ENCODE data around the gene SUN3.

The SUN3 gene

DNA sequence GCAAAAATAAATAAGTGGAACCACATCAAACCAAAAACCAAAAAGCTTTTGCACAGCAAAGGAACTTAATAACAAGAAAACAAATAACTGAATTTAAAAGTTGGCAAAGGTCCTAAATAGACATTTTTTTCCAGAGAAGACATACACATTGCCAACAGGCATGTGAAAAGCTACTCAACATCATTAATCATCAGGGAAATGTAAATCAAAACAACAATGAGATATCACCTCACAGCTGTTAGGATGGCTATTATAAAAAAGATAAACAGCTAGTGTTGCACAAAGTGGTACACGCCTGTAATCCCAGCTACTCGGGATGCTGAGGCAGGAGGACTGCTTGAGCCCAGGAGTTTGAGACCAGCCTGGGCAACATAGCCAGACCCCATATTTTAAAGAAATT is 2.2 kb upstream of the SUN3 start:
- H3K4me3 ChIP-seq (replicated peaks; ENCODE audit: low read depth, low read length) = no peak overlapping the region
- no peak for DNase-seq (ENCODE audit: extremely low read depth, insufficient read length)
- H3K36me3 ChIP-seq (ENCODE audit: control insufficient read depth, insufficient read depth, low read length) = no peaks in the 10 kb centered on the region
- no peaks in the 10 kb centered on the region for H3K27me3 ChIP-seq (replicated peaks; ENCODE audit: control insufficient read depth, insufficient read depth, low read length)
- TF ChIP-seq, protein P1, sequence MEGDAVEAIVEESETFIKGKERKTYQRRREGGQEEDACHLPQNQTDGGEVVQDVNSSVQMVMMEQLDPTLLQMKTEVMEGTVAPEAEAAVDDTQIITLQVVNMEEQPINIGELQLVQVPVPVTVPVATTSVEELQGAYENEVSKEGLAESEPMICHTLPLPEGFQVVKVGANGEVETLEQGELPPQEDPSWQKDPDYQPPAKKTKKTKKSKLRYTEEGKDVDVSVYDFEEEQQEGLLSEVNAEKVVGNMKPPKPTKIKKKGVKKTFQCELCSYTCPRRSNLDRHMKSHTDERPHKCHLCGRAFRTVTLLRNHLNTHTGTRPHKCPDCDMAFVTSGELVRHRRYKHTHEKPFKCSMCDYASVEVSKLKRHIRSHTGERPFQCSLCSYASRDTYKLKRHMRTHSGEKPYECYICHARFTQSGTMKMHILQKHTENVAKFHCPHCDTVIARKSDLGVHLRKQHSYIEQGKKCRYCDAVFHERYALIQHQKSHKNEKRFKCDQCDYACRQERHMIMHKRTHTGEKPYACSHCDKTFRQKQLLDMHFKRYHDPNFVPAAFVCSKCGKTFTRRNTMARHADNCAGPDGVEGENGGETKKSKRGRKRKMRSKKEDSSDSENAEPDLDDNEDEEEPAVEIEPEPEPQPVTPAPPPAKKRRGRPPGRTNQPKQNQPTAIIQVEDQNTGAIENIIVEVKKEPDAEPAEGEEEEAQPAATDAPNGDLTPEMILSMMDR (IDR thresholded peaks at IDR 0.05; ENCODE audit: insufficient read depth, low read length, poor library complexity, severe bottlenecking) = no peak

DNA sequence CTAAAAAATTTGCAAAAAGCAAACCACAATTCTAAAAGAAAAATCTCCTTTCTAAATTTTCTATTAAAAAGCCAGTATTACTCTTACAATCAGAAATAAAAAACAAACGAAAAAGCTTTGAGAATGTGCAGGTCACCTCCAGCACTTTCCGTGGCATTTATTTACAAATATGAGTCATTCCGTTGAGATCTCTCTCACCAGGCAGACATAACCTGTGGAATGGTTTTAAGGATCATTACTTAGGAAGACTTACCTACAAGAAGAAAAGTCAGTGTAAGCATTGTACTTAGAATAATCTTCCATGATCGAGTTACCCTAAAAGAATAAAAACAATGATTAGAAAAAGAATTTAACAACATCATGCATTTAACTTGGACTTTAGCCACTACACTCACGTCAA is 3.3 kb downstream of the SUN3 start:
- DNase-seq (ENCODE audit: extremely low read depth, insufficient read length) = no peak
- no peak overlapping the region for H3K4me3 ChIP-seq (replicated peaks; ENCODE audit: low read depth, low read length)
- TF ChIP-seq, protein P1 (IDR thresholded peaks at IDR 0.05; ENCODE audit: insufficient read depth, low read length, poor library complexity, severe bottlenecking) = no peak

DNA sequence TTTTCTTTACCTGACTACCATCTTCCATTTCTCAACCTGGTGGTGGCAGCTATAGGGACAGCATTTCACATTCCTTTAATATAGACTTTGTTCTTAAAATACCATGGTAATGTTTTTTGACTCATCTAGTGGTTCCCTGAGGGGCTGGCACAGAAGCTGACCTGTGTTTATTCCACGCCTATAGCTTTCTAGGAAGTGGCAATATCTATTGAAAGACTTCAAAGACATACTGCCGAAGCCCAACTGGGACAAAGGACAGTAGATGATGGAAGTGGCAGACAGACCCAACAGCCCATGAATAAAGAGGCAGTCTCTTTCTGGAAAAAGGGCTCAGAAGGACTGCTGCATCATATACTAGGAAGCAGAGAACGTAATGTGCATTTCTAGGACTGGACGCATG is 11.2 kb downstream of the SUN3 start:
- Histone ChIP-seq H3K36me3 (ENCODE audit: control insufficient read depth, insufficient read depth, low read length) (no peaks in the 10 kb centered on the region), H3K4me3 (replicated peaks; ENCODE audit: low read depth, low read length) (no peak overlapping the region), H3K27me3 (replicated peaks; ENCODE audit: control insufficient read depth, insufficient read depth, low read length) (no peaks in the 10 kb centered on the region)
- TF ChIP-seq, protein P1 (IDR thresholded peaks at IDR 0.05; ENCODE audit: insufficient read depth, low read length, poor library complexity, severe bottlenecking) = no peak
- no peak for DNase-seq (ENCODE audit: extremely low read depth, insufficient read length)

More for the DNA sequence above, 3.3 kb downstream of the SUN3 start:
- H3K36me3 ChIP-seq (ENCODE audit: control insufficient read depth, insufficient read depth, low read length) = no peaks in the 10 kb centered on the region
- no peaks in the 10 kb centered on the region for H3K27me3 ChIP-seq (replicated peaks; ENCODE audit: control insufficient read depth, insufficient read depth, low read length)

DNA sequence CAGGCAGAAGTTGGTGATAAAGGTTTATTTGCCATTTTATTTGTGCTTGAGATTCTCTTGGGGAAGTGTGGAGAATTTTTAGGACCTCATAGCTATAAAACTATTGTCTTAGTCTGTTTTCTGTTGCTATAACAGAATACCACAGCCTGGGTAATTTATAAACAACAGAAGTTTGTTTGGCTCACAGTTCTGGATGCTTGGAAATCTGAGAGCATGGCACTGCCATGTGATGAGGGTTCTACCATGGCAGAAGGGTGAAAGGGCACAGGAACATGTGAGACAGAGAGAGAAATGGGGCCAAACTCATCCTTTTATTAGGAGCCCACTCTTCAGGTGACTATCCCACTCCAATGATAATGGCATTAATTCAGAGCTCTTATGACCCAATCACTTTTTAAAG is 12.3 kb downstream of the SUN3 start:
- no peaks in the 10 kb centered on the region for H3K36me3 ChIP-seq (ENCODE audit: control insufficient read depth, insufficient read depth, low read length)
- no peak overlapping the region for H3K4me3 ChIP-seq (replicated peaks; ENCODE audit: low read depth, low read length)
- no peak for DNase-seq (ENCODE audit: extremely low read depth, insufficient read length)
- TF ChIP-seq, protein P1 (IDR thresholded peaks at IDR 0.05; ENCODE audit: insufficient read depth, low read length, poor library complexity, severe bottlenecking) = no peak
- no peaks in the 10 kb centered on the region for H3K27me3 ChIP-seq (replicated peaks; ENCODE audit: control insufficient read depth, insufficient read depth, low read length)

DNA sequence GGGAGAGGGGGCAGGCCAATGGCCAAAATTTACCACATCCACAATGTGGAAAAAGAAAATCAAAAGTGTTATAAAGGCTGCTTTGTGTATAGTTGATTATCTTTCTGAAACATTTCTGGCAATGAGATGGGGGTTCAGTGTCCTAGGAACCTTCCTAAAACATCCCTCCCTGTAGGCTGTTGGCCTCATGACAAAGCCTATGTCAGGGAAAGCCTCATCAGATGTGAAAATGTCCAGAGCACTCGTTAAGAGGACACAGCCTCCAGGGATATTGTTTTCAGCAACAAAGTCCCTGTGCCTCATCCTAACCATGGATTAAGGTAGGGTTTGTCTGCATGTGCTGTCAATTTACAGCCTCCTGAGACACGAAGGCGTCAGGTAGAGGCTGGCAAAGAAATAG is 17.0 kb downstream of the SUN3 start:
- no peaks in the 10 kb centered on the region for H3K27me3 ChIP-seq (replicated peaks; ENCODE audit: control insufficient read depth, insufficient read depth, low read length)
- H3K36me3 ChIP-seq (ENCODE audit: control insufficient read depth, insufficient read depth, low read length) = no peaks in the 10 kb centered on the region
- no peak for DNase-seq (ENCODE audit: extremely low read depth, insufficient read length)
- no peak overlapping the region for H3K4me3 ChIP-seq (replicated peaks; ENCODE audit: low read depth, low read length)
- TF ChIP-seq, protein P1 (IDR thresholded peaks at IDR 0.05; ENCODE audit: insufficient read depth, low read length, poor library complexity, severe bottlenecking) = no peak

DNA sequence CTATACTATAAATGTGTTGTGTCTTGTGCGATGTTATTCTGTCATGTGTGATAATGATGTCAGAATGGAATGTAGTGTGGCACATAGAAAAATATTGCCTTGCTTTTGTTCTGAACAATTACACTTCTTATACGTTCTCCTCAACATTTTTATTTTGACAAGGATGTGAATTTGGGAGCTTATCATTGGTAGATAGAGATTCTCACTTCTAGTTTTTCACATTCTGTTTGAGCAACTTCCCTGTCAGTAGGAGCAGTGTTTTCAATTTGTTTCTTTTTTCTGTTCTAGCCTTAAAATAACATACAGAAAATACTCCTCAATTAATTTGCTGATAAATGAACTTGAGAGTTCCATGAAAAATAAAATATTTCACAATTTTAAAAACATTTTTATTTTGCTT is 17.6 kb downstream of the SUN3 start:
- H3K36me3 ChIP-seq (ENCODE audit: control insufficient read depth, insufficient read depth, low read length) = no peaks in the 10 kb centered on the region
- TF ChIP-seq, protein P1 (IDR thresholded peaks at IDR 0.05; ENCODE audit: insufficient read depth, low read length, poor library complexity, severe bottlenecking) = no peak
- no peaks in the 10 kb centered on the region for H3K27me3 ChIP-seq (replicated peaks; ENCODE audit: control insufficient read depth, insufficient read depth, low read length)
- H3K4me3 ChIP-seq (replicated peaks; ENCODE audit: low read depth, low read length) = no peak overlapping the region
- no peak for DNase-seq (ENCODE audit: extremely low read depth, insufficient read length)

All from GM06990 (cell line).